ENCODE measurements around the gene MSN. TPM values are rescaled to one million over a fixed set of nuclear protein-coding genes. Genes with fewer than 3 reads are reported as not detected.

MSN gene
- polyA plus RNA-seq, 1 donor from 2014 or later: 2.3 TPM

- TF ChIP-seq TAF1 (IDR thresholded peaks at IDR 0.05; ENCODE audit: low read depth): no peak
- TF ChIP-seq EP300 (conservative IDR thresholded peaks at IDR 0.05; ENCODE audit: poor library complexity, severe bottlenecking): no peak
- no peak for TF ChIP-seq EZH2 (IDR thresholded peaks at IDR 0.05; ENCODE audit: borderline replicate concordance, insufficient read depth, low read length, poor library complexity, severe bottlenecking)
- TF ChIP-seq POLR2AphosphoS5 (IDR thresholded peaks at IDR 0.05): no peak
- TF ChIP-seq MXI1 (conservative IDR thresholded peaks at IDR 0.05; ENCODE audit: poor library complexity, severe bottlenecking): no peak
- no peak for TF ChIP-seq RAD21 (conservative IDR thresholded peaks at IDR 0.05)
- TF ChIP-seq SMC3 (conservative IDR thresholded peaks at IDR 0.05; ENCODE audit: poor library complexity): no peak
- no peak for TF ChIP-seq REST (IDR thresholded peaks at IDR 0.05; ENCODE audit: borderline replicate concordance)
- TF ChIP-seq CTCF (IDR thresholded peaks at IDR 0.05; ENCODE audit: poor library complexity, severe bottlenecking): no peak
- no peaks in the 10 kb centered on the region for H3K79me2 ChIP-seq (replicated peaks; ENCODE audit: insufficient read depth, low read length)
- H2AFZ ChIP-seq (ENCODE audit: low read depth, low read length): no peak overlapping the region
- no peaks in the 10 kb centered on the region for H3K36me3 ChIP-seq (ENCODE audit: insufficient read depth, low read length)
- no peaks in the 10 kb centered on the region for H3K27me3 ChIP-seq (ENCODE audit: insufficient read depth, low read depth, low read length)
- no peaks in the 10 kb centered on the region for H3F3A ChIP-seq (ENCODE audit: insufficient read depth, low read length, poor library complexity, severe bottlenecking)
- no peak overlapping the region for H3K4me2 ChIP-seq (ENCODE audit: low read length)
- H3K9ac ChIP-seq (ENCODE audit: low read length): no peak overlapping the region
- H3K9me2 ChIP-seq (ENCODE audit: insufficient read depth, low read length): no peaks in the 10 kb centered on the region
- H3K27ac ChIP-seq (ENCODE audit: low read length): no peak overlapping the region
- no peaks in the 10 kb centered on the region for H3K9me3 ChIP-seq (ENCODE audit: low read length)
- no peak overlapping the region for H3K4me3 ChIP-seq (ENCODE audit: low read length)
- no peaks in the 10 kb centered on the region for H4K20me1 ChIP-seq (ENCODE audit: insufficient read depth)
Measured at GRCh38 chrX:65674204-65674893, 6.9 kb downstream of the MSN start.

- no peak overlapping the region for H3K27ac ChIP-seq (ENCODE audit: low read length)
- no peaks in the 10 kb centered on the region for H3F3A ChIP-seq (ENCODE audit: insufficient read depth, low read length, poor library complexity, severe bottlenecking)
- H3K9ac ChIP-seq (ENCODE audit: low read length): no peak overlapping the region
- no peak overlapping the region for H3K4me2 ChIP-seq (ENCODE audit: low read length)
- TF ChIP-seq EZH2 (IDR thresholded peaks at IDR 0.05; ENCODE audit: borderline replicate concordance, insufficient read depth, low read length, poor library complexity, severe bottlenecking) (no peak), POLR2AphosphoS5 (IDR thresholded peaks at IDR 0.05) (no peak), TAF1 (IDR thresholded peaks at IDR 0.05; ENCODE audit: low read depth) (no peak), CTCF (IDR thresholded peaks at IDR 0.05; ENCODE audit: poor library complexity, severe bottlenecking) (no peak), REST (IDR thresholded peaks at IDR 0.05; ENCODE audit: borderline replicate concordance) (no peak), MXI1 (conservative IDR thresholded peaks at IDR 0.05; ENCODE audit: poor library complexity, severe bottlenecking) (no peak), SMC3 (conservative IDR thresholded peaks at IDR 0.05; ENCODE audit: poor library complexity) (no peak), EP300 (conservative IDR thresholded peaks at IDR 0.05; ENCODE audit: poor library complexity, severe bottlenecking) (no peak), RAD21 (conservative IDR thresholded peaks at IDR 0.05) (no peak)
- H3K9me2 ChIP-seq (ENCODE audit: insufficient read depth, low read length): no peaks in the 10 kb centered on the region
- no peaks in the 10 kb centered on the region for H4K20me1 ChIP-seq (ENCODE audit: insufficient read depth)
- H3K9me3 ChIP-seq (ENCODE audit: low read length): no peaks in the 10 kb centered on the region
- H3K79me2 ChIP-seq (replicated peaks; ENCODE audit: insufficient read depth, low read length): no peaks in the 10 kb centered on the region
- no peaks in the 10 kb centered on the region for H3K27me3 ChIP-seq (ENCODE audit: insufficient read depth, low read depth, low read length)
- no peak overlapping the region for H2AFZ ChIP-seq (ENCODE audit: low read depth, low read length)
- no peaks in the 10 kb centered on the region for H3K36me3 ChIP-seq (ENCODE audit: insufficient read depth, low read length)
- no peak overlapping the region for H3K4me3 ChIP-seq (ENCODE audit: low read length)
Measured at GRCh38 chrX:65677954-65678469, 10.6 kb downstream of the MSN start.
